GM19240 (cell line): ENCODE results near the gene L1TD1.
"Not testable (repeated sequence)": the region's sequence is repeated elsewhere in the genome, so short reads cannot be mapped to it uniquely, and the experiment has no call there.

Source experiments
- DNase-seq: peaks from one replicate; pipeline ENCODE4 v3.0.0; 2011; ENCODE audit warnings: low spot score; ENCODE audit not compliant: insufficient read length

The L1TD1 gene

DNA sequence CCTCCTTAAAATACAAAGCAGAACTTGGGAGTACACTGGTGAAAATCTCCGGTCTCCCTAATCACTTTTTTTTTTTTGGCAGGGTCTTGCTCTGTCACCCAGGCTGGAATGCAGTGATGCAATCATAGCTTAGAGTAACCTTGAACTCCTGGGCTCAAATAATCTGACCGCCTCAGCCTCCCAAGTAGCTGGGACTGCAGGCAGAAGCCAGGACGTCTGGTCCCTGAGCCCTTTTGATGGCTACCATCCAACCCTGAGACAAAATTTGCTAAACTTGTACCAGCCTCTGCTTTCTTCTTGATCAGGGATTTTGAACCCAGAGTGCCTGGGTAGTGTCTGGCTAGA, 4.1 kb downstream of the L1TD1 start:
- DNase-seq: no peak

DNA sequence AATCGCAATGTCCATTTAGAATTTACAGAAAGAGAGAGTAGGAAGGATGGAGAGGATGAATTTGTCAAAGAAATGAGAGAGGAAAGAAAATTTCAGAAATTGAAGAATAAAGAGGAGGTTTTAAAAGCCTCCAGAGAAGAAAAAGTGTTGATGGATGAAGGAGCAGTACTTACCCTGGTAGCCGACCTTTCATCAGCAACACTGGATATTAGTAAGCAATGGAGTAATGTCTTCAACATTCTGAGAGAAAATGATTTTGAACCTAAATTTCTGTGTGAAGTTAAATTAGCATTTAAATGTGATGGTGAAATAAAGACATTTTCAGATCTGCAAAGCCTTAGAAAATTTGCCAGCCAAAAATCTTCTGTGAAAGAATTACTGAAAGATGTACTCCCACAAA, 12.5 kb downstream of the L1TD1 start:
- DNase-seq: no peak

DNA sequence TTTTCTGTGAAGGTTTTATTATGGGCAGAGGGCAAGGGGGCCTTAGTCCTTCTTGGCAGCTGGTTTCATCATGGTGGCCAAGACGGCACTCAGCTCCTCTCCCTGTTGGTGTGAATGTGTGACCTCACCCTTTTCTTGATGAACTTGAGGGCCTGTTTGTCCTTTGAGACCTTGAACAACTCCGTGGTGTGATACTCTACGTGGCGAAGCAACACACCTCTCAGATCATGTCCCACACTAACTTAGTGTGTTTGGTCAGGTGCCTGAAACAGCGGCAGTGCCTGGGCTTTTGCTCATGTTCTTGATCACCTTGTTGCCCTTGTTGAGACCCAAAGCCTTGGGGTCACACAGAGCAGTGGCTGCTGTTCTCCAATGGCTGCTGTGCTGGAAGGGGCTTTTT, 13.4 kb downstream of the L1TD1 start:
- no peak for DNase-seq

DNA sequence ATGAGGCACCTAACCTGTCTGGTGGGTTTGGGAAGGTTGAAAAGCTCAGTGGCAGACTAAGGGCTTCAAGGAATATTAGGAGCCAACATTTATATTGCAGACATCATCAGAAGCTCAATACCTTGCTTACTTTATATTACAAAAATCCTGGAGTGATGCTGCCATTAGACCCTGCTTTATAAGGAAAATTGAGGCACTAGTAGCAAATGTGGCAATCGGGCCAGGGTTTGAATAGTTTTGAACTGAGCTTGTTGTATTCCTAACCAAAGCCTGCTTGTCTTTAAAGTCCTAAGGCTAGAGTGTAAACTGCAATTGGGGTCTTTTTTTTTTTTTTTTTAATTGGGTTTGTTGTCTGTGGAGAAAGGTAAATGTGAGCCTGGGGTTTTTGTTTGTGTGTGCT, 14.3 kb downstream of the L1TD1 start:
- DNase-seq: no peak

DNA sequence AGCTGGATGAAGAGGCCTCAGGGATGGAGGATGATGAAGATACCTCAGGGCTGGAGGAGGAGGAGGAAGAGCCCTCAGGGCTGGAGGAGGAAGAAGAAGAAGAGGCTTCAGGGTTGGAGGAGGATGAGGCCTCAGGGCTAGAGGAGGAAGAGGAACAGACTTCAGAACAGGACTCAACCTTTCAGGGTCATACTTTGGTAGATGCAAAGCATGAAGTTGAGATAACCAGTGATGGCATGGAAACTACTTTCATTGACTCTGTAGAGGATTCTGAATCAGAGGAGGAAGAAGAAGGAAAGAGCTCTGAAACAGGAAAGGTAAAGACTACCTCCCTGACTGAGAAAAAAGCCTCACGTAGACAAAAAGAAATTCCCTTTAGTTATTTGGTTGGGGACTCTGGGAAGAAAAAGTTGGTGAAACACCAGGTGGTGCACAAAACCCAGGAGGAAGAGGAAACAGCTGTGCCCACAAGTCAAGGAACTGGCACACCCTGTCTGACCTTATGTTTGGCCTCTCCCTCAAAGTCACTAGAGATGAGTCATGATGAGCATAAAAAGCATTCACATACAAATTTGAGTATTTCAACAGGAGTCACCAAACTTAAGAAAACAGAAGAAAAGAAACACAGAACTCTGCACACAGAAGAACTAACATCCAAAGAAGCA, 15.4 kb downstream of the L1TD1 start:
- no peak for DNase-seq

DNA sequence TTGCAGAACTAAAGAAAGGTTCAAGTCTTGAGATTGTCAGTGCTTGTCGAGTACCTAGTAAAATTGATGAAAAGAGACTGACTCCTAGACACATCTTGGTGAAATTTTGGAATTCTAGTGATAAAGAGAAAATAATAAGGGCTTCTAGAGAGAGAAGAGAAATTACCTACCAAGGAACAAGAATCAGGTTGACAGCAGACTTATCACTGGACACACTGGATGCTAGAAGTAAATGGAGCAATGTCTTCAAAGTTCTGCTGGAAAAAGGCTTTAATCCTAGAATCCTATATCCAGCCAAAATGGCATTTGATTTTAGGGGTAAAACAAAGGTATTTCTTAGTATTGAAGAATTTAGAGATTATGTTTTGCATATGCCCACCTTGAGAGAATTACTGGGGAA, 16.3 kb downstream of the L1TD1 start:
- DNase-seq: no peak

DNA sequence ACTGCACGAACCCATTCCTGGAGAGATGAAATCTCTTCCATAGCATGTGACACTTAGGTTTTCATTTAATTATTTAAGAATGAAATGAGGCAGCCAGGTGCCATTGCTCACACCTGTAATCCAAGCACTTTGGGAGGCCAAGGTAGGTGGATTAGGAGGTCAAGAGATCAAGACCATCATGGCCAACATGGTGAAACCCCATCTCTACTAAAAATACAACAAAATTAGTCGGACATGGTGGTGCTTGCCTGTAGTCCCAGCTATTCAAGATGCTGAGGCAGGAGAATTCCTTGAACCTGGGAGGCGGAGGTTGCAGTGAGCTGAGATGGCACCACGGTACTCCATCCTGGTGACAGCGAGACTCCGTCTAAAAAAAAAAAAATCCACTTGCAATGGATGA, 17.8 kb downstream of the L1TD1 start:
- DNase-seq: no peak

DNA sequence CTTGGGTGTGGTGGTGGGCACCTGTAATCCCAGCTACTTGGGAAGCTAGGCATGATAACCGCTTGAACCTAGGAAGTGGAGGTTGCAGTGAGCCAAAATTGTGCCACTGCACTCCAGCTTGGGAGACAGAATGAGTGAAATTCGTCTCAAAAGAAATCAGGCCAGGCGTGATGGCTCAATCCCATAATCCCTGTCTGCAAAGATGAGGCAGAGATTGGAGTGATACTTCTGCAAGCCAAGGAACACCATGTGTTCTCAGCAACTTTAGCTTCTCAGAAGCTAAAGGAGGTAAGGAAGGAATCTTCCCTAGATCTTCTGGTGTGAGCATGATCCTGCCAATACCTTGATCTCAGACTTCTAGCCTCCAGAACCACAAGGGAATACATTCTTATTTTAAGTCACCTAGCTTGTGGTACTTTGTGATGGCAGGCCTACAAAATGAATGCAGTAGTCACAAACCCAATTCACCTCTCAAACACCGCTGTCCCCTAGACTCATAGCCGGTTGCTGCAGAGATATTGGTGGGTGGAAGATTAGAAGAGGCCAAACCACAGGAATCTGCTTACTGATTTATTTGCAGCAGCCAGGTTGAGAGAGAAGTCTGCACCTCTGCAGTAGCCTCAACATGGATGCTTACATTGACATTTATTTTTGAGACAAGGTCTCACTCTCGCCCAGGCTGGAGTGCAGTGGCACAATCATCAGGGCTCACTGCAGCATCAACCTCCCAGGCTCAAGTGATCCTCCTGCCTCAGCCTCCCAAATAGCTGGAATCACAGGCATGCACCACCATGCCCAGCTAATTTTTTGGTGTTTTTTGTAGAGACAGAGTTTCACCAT, 18.6 kb downstream of the L1TD1 start:
- no peak for DNase-seq

DNA sequence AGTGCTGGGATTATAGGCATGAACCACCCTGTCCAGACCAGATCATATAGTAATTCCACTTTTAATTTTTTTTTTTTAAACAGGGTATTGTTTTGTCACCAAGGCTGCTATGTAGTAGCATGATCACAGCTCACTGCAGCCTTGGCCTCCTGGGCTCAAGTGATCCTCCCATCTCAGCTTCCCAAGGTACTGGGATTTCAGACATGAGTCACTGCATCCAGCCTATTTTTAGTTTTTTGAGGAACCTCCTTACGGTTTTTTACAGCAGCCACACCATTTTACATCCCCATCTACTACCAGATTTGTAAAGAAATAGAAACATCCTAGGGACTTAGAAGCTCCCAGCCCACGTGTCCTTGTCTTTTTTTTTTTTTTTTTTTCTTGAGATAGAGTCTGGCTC, 24.0 kb downstream of the L1TD1 start:
- DNase-seq: no peak

DNA sequence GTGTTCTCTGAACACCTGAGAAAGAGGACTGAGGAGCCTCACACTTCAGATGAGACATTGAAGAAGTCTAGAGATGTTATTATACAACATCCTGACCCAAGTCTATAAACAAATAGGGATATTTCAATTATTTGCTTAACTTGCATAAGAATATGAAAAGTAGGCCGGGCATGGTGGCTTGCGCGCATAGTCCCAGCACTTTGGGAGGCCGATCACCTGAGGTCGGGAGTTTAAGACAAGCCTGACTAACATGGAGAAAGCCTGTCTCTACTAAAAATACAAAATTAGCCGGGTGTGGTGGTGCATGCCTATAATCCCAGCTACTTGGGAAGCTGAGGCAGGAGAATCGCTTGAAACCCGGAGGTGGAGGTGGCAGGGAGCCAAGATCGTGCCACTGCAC, 25.8 kb downstream of the L1TD1 start:
- not testable (repeated sequence) for DNase-seq

DNA sequence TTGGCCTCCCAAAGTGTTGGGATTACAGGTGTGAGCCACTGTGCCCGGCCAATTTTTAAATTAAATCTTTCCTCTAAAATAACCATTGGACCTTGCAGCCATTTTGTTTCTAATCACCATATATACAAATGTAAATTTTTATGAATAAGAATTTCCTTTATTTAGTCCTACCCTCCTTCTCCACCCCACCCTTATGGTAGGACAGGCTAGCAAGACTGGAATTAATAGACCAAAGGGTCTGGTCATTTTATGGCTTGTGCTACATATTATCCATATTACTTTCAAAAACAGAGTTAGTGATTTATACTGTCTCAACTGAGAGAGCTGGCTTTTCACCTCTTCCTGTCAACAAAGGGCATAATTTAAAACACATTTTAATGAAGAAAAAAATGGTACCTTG, 26.5 kb downstream of the L1TD1 start:
- no peak for DNase-seq

DNA sequence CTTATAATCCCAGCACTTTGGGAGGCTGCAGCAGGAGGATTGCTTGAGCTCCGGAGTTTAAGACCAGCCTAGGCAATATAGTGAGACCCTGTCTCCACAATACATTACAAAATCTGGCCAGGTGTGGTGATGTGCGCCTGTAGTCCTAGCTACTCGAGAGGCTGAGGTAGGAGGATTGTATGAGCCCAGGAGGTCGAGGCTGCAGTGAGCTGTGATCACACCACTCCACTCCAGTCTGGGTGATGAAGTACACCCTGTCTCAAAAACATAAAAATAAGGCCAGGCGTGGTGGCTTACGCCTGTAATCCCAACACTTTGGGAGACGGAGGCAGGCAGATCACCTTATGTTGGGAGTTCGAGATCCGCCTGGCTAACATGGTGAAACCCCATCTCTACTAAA, 27.7 kb downstream of the L1TD1 start:
- no peak for DNase-seq

DNA sequence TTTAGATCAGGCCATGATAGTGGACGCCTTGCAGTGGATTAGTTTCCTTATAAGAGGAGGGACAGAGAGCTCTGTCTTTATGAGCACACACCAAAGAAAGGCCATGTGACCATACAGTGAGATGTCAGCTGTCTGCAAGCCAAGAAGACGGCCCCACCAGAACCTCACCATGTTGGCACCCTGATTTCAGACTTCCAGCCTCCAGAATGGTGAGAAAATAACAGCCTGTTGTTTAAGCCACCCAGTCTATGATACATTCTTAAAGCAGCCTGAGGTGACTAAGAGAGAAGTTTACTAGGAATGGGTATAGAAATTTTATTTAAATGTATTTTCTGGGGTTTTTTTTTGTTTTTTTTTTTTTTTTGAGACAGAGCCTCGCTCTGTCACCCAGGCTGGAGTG, 29.5 kb downstream of the L1TD1 start:
- DNase-seq: no peak

DNA sequence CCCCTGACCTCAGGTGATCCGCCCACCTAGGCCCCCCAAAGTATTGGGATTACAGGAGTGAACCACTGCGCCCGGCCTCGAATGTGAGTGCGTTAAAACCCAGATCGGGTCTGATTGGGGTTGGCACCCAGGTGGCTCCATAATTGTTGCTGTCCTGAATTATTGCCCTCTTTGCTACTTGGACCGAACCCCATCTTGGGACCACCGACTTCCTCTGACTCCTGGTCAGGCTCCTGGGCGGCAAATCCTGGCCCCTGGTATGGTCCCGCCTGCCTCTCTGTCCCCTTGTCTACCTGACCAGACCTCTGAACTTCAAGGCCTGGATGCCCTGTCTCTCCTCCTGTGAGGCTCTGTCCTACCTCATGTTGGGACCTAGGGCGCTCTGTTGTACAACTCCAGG, 32.8 kb downstream of the L1TD1 start:
- DNase-seq: no peak

DNA sequence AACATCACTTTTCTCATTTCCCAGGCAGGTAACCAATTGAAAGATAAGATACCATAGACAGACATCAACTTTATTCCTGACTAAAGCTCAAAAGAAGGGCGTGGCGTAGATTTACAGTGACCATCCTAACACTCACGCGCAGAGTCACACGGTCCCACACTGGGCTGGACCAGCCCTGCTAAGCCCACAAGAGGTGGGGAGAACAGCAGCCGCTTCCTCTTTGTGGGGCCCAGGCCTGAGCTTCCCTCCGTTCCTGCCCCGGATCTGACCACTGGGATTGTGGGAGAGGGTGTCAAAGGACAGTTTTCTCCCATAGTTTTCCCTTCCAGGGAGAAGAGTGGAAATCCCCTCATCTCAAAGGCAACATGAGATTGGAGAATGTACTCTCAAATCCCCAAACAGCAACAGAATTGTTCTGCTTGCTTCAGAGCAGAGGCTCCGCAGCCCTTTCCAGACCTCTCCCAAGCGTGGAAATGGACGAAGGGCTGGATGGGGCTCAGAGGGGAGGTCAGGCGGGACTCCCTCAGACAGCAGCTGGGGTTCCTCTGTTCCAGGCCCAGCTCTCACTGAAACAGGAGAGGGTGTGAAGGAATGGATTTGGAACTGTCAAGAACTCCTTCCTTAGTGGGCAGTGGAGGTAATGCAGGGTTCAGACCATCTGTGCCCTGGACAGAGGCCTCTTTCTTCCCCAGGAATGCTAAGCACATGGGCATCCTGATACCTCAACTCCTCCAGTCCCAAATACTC, 33.7 kb downstream of the L1TD1 start:
- DNase-seq: no peak

DNA sequence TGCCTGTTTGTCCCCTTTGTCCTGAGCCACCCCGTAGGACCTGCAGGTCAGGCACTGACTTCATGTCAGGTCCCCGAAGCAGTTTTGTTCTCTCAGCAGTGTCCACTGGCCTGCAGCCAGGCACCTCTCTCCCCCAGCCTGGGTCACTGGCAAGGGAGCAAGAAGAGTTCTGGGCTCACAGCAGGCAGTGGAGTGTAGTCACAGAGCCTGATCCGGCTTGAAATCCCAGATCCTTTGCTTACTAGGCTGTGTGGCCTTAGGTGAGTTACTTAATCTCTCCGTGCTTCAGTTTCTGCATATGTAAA, 34.2 kb downstream of the L1TD1 start:
- no peak for DNase-seq

DNA sequence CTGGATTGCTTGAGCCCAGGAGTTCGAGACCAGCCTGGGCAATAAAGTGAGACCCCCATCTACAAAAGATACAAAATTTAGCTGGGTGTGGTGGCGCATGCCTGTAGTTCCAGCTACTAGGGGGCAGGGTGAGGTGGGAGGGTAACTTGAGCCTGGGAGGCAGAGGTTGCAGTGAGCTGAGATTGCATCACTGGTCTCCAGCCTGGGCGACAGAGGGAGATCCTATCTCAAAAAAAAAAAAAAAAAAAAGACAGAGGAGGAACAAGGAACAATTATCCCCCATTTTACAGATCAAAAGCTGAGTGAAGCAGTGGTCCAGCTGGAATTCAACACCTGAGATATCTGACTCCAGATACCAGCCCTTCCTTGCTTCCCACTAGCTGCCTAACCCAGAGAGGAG, 34.8 kb downstream of the L1TD1 start:
- DNase-seq: no peak

DNA sequence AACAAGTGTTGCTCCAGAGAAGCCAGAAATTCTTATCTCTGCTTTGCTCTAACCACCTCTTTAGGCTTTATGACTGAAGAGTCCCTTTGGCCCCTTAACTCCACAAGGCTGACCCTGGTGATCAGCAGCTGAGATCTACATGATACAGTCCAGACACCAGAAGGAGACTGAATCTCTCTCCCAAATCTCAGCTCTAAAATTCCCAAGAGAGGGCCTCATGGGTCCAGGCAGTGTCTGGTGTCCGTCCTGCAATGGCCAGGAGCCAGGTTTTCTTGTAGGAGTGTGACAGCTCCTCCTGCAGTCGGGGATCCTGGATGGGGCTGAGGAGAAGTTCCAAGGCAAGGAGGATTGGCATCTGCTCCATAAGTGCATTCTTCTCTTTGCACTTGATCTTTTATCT, 35.3 kb downstream of the L1TD1 start:
- no peak for DNase-seq

DNA sequence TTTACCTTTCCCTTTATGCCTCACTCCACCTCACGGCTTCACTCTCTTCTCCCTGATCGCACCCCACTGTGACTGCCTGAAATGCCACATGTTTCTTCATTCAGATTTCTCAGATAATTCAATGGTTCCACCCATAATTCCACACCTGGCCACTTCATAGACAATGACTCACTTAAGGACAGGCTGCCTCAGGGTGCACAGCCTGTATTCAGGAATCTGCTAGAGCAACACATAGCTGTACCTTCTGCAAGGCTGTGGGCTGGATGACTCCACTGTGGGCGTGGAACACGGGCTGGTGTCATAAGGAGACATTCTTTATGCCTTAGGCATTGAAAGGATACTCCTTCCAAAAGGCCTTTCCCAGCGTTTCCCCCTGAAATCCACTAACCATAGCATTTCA, 36.1 kb downstream of the L1TD1 start:
- DNase-seq: no peak

DNA sequence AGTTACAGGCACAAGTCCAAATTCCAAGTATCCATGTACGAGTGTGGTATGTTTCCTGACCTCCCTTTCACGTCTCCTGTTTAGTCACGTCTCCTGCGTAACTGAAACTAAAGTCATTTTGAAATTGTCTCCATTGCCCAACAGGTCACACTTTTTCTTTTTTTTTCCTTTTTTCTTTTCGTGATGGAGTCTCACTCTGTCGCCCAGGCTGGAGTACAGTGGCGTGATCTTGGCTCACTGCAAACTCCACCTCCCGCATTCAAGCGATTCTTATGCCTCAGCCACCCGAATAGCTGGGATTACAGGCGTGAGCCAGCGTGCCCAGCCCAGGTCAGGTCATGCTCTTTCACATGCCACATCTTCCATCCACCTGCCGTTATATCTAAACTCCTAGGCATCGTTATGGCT, 38.2 kb downstream of the L1TD1 start:
- DNase-seq: no peak

DNA sequence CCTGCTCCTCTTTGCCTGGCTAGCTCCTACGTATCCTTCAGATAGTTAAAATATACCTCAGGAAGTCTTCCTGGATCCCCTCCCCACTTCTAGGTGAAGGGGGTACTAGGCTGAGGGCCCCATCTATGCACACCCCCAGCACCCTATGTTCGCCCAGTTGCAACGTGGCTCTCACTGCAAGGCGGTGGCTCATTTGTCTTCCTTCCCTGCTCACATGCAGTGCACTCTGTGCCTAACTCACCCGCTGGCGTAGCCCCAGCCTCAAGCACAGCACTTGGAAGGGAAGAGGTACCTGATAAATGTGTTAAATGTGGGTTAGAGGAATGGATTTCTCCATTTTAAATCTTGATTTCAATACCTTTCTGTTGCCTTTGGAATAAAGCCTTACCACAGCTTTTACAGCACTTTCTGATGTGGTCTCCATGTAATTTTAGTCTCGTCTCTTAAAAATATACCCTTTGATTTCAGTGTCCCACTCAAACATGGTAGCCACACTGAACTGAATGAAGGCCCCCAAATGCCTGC, 39.3 kb downstream of the L1TD1 start:
- no peak for DNase-seq

DNA sequence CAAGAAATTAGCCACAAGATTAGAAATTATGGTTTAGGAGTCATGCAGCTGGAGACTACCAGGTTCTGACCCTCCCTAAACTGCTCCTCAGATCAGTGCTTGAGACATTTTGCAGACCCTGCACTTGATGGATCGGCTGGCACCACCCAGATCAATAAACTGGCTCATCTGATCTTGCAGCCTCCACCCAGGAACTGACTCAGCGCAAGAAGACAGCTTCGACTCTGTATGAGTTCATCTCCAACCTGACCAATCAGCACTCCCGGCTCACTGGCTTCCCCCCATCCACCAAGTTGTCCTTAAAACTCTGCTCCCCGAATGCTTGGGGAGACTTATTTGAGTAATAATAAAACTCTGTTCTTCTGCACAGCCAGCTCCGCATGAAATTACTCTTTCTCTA, 40.0 kb downstream of the L1TD1 start:
- DNase-seq: no peak

DNA sequence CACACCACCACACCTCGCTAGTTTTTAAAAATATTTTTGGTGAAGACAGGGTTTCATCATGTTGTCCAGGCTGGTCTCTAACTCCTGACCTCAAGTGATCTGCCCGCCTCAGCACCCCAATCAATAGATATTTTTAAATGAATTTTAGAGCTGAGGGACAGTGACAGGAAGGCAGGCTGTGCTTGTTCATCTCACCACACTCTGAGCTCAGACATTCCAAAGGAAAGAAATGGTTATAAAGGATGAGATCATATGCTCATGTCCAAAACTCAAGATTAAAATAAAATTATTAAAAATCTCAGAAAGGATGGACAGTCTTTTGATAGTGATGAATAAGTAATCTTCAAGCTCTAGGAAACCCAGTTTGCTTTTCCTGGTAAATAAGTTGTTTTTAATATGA, 40.9 kb downstream of the L1TD1 start:
- no peak for DNase-seq
